H1 (cell line): ENCODE data around the gene CROCC2. TPM values are rescaled to one million over a fixed set of nuclear protein-coding genes. Genes with fewer than 3 reads are reported as not detected.

ENCODE experiments used
- CTCF ChIA-PET: fragments of 300-600 bp; sonication (Branson Sonifier 250); formaldehyde crosslinking; loops from one replicate; lab custom pipeline; 2021; ENCODE audit not compliant: partially characterized antibody; lab: Charles Lee
- POLR2A ChIA-PET: fragments of 300-600 bp; sonication (Branson Sonifier 250); formaldehyde crosslinking; loops from one replicate; lab custom pipeline; 2021; ENCODE audit warnings: inconsistent platforms; ENCODE audit not compliant: partially characterized antibody; lab: Charles Lee
- DNase-seq, 2 experiments: peaks; one replicate each; pipeline versions ENCODE4 v3.0.0 to v3.0.0-alpha.2; 2010 to 2022; ENCODE audit warnings: low spot score in 2 of 2, low read depth in 1 of 2, mixed read lengths in 1 of 2
- FAIRE-seq: peaks from 2 replicates; lab custom pipeline; 2011; peaks lifted over from hg19 to GRCh38; lab: Jason Lieb, UNC
- H2AFZ ChIP-seq: 2 replicates; pipeline ENCODE4 v1.8.1; 2012; ENCODE audit warnings: low read length, inconsistent platforms
- H2AK5ac ChIP-seq: 2 replicates; pipeline ENCODE4 v1.6.1; 2013; ENCODE audit warnings: low read depth, low read length
- H2BK120ac ChIP-seq: replicated peaks from 2 replicates; pipeline ENCODE3; 2013; ENCODE audit warnings: low read depth, low read length, inconsistent platforms
- H2BK12ac ChIP-seq: 2 replicates; pipeline ENCODE4 v1.6.1; 2013; ENCODE audit warnings: low read depth, low read length
- H2BK15ac ChIP-seq: 2 replicates; pipeline ENCODE4 v1.6.1; 2013; ENCODE audit warnings: low read length
- H2BK20ac ChIP-seq: 2 replicates; pipeline ENCODE4 v1.6.1; 2013; ENCODE audit warnings: low read length
- H2BK5ac ChIP-seq: 2 replicates; pipeline ENCODE4 v1.6.1; 2013; ENCODE audit warnings: low read depth, low read length
- H3K14ac ChIP-seq: 2 replicates; pipeline ENCODE4 v1.6.1; 2013; ENCODE audit warnings: inconsistent platforms; ENCODE audit not compliant: insufficient read length
- H3K18ac ChIP-seq: 2 replicates; pipeline ENCODE4 v1.6.1; 2013; ENCODE audit warnings: low read length; ENCODE audit errors: extremely low read depth
- H3K23ac ChIP-seq: 2 replicates; pipeline ENCODE4 v1.6.1; 2013; ENCODE audit warnings: inconsistent platforms; ENCODE audit not compliant: insufficient read length
- H3K23me2 ChIP-seq: 2 replicates; pipeline ENCODE4 v1.6.1; 2013; ENCODE audit warnings: low read depth, low read length
- H3K27ac ChIP-seq: 2 replicates; pipeline ENCODE4 v1.6.1; 2011; ENCODE audit warnings: low read depth, low read length, inconsistent platforms
- H3K27me3 ChIP-seq, 4 experiments: replicated peaks in 1 of 4; 1 replicate in 1 of 4; 2 replicates in 3 of 4; pipeline versions ENCODE4 v1.6.1 to v1.8.1; 2011 to 2013; ENCODE audit warnings: low read length in 3 of 4, mild to moderate bottlenecking in 3 of 4, inconsistent platforms in 2 of 4, mixed read lengths in 2 of 4, moderate library complexity in 1 of 4; ENCODE audit not compliant: control insufficient read depth in 3 of 4, insufficient read depth in 3 of 4; ENCODE audit errors: extremely low read depth in 1 of 4
- H3K36me3 ChIP-seq, 4 experiments: 2 replicates each; pipeline versions ENCODE4 v1.6.1 to v1.8.1; 2011 to 2013; ENCODE audit warnings: mild to moderate bottlenecking in 4 of 4, low read length in 3 of 4, moderate library complexity in 2 of 4, control low read depth in 1 of 4, inconsistent platforms in 1 of 4; ENCODE audit not compliant: insufficient read depth in 4 of 4, control insufficient read depth in 2 of 4
- H3K4ac ChIP-seq: replicated peaks from 2 replicates; pipeline ENCODE3; 2013; ENCODE audit warnings: low read length, low read depth, mixed read lengths, inconsistent platforms; ENCODE audit not compliant: insufficient read length
- H3K4me1 ChIP-seq, 4 experiments: replicated peaks in 1 of 4; 1 replicate in 1 of 4; 2 replicates in 3 of 4; pipeline versions ENCODE4 v1.6.1 to v1.8.1; 2011 to 2013; ENCODE audit warnings: low read length in 3 of 4, inconsistent platforms in 2 of 4, mixed read lengths in 1 of 4; ENCODE audit not compliant: insufficient read depth in 4 of 4, control insufficient read depth in 3 of 4
- H3K4me2 ChIP-seq, 2 experiments: 2 replicates each; pipeline versions ENCODE4 v1.6.1 to v1.8.1; 2011 to 2013; ENCODE audit warnings: low read depth in 2 of 2, low read length in 2 of 2, control low read depth in 1 of 2, inconsistent platforms in 1 of 2, mild to moderate bottlenecking in 1 of 2; ENCODE audit not compliant: insufficient read depth in 1 of 2
- H3K4me3 ChIP-seq, 4 experiments: fragments of 200-600, 300-600 bp in 1 of 4; sonication (generic), shearing (Covaris generic), sonication (Bioruptor Twin) in 1 of 4; 2 replicates each; pipeline versions ENCODE4 v1.5.1 to v1.8.1; 2011 to 2016; ENCODE audit warnings: low read length in 4 of 4, low read depth in 3 of 4, control low read depth in 2 of 4, inconsistent platforms in 2 of 4, mild to moderate bottlenecking in 2 of 4, mixed read lengths in 1 of 4, moderate library complexity in 1 of 4; ENCODE audit not compliant: insufficient read depth in 2 of 4; ENCODE audit errors: extremely low read depth in 1 of 4
- H3K56ac ChIP-seq: replicated peaks from 2 replicates; pipeline ENCODE3; 2013; ENCODE audit warnings: low read depth, mild to moderate bottlenecking, mixed read lengths, low read length, inconsistent platforms; ENCODE audit not compliant: insufficient read length
- H3K79me1 ChIP-seq: 2 replicates; pipeline ENCODE4 v1.6.1; 2013; ENCODE audit warnings: low read depth, low read length, control low read depth
- H3K79me2 ChIP-seq, 2 experiments: 2 replicates each; pipeline versions ENCODE4 v1.6.1 to v1.8.1; 2012 to 2013; ENCODE audit warnings: low read length in 2 of 2, mild to moderate bottlenecking in 2 of 2, inconsistent platforms in 1 of 2; ENCODE audit not compliant: insufficient read depth in 2 of 2, control insufficient read depth in 1 of 2
- H3K9ac ChIP-seq, 4 experiments: replicated peaks in 1 of 4; 1 replicate in 1 of 4; 2 replicates in 3 of 4; pipeline versions ENCODE4 v1.6.1 to v1.8.1; 2011 to 2013; ENCODE audit warnings: low read depth in 3 of 4, low read length in 3 of 4, control low read depth in 2 of 4, mild to moderate bottlenecking in 2 of 4, moderate library complexity in 2 of 4, inconsistent platforms in 1 of 4; ENCODE audit errors: extremely low read depth in 1 of 4
- H3K9me3 ChIP-seq, 2 experiments: 2 replicates each; pipeline versions ENCODE4 v1.6.1 to v1.8.1; 2012 to 2013; ENCODE audit warnings: mild to moderate bottlenecking in 2 of 2, moderate library complexity in 2 of 2, control low read depth in 1 of 2, inconsistent platforms in 1 of 2, low read depth in 1 of 2, low read length in 1 of 2, mixed read lengths in 1 of 2; ENCODE audit not compliant: insufficient read depth in 2 of 2
- H4K20me1 ChIP-seq, 2 experiments: replicated peaks in 1 of 2; 2 replicates each; pipeline versions ENCODE3 to v1.8.1; 2011 to 2013; ENCODE audit warnings: inconsistent platforms in 2 of 2, low read length in 2 of 2, mild to moderate bottlenecking in 1 of 2; ENCODE audit not compliant: insufficient read depth in 2 of 2, control insufficient read depth in 1 of 2
- H4K5ac ChIP-seq: 2 replicates; pipeline ENCODE4 v1.6.1; 2013; ENCODE audit warnings: low read length, low read depth, mixed read lengths, inconsistent platforms; ENCODE audit not compliant: insufficient read length
- H4K8ac ChIP-seq: 2 replicates; pipeline ENCODE4 v1.8.0; 2013; ENCODE audit warnings: mild to moderate bottlenecking, moderate library complexity, low read length, inconsistent platforms; ENCODE audit not compliant: insufficient read depth; ENCODE audit errors: extremely low read depth
- H4K91ac ChIP-seq: replicated peaks from 2 replicates; pipeline ENCODE3; 2013; ENCODE audit warnings: low read length, mixed read lengths, inconsistent platforms; ENCODE audit not compliant: insufficient read length
- ASH2L ChIP-seq: fragments of 200-600, 300-600 bp; sonication (generic); IDR thresholded peaks from one replicate; pipeline ENCODE4 v1.7.1; 2017; ENCODE audit warnings: low read length
- CHD1 ChIP-seq: IDR thresholded peaks from 2 replicates; pipeline ENCODE4 v1.6.1; 2012; ENCODE audit warnings: low read depth, low read length, improper control_type of control experiment
- HDAC2 ChIP-seq, 2 experiments: fragments of 300-600 bp in 1 of 2; sonication (generic) in 1 of 2; IDR thresholded peaks; 2 replicates each; pipeline ENCODE4 v1.6.1; 2011 to 2012; ENCODE audit warnings: low read depth in 2 of 2, low read length in 2 of 2, mild to moderate bottlenecking in 2 of 2, moderate library complexity in 2 of 2, borderline replicate concordance in 1 of 2, inconsistent platforms in 1 of 2
- HDAC6 ChIP-seq: IDR thresholded peaks from one replicate; pipeline ENCODE4 v1.7.1; 2012; ENCODE audit warnings: low read depth, mild to moderate bottlenecking, inconsistent platforms, low read length, moderate library complexity
- MAX ChIP-seq: IDR thresholded peaks from 2 replicates; pipeline ENCODE4 v1.6.1; 2012; ENCODE audit warnings: inconsistent platforms
- POLR2AphosphoS5 ChIP-seq: IDR thresholded peaks from 2 replicates; pipeline ENCODE4 v1.6.1; 2011; ENCODE audit warnings: low read depth, low read length
- RBBP5 ChIP-seq: IDR thresholded peaks from 2 replicates; pipeline ENCODE4 v1.7.1; 2012; ENCODE audit warnings: low read depth, mild to moderate bottlenecking, inconsistent platforms, low read length, moderate library complexity, borderline replicate concordance
- TAF1 ChIP-seq: IDR thresholded peaks from 2 replicates; pipeline ENCODE4 v1.6.1; 2011; ENCODE audit warnings: mild to moderate bottlenecking, low read depth, low read length
- TCF12 ChIP-seq: IDR thresholded peaks from 2 replicates; pipeline ENCODE4 v1.6.1; 2011; ENCODE audit warnings: low read depth, mild to moderate bottlenecking, low read length
- TEAD4 ChIP-seq: IDR thresholded peaks from 2 replicates; pipeline ENCODE4 v1.6.1; 2012; ENCODE audit warnings: low read depth, low read length, inconsistent platforms, mixed read lengths
- USF2 ChIP-seq: IDR thresholded peaks from 2 replicates; pipeline ENCODE4 v1.6.1; 2011; ENCODE audit warnings: low read length, improper control_type of control experiment
- WGBS, 2 experiments: shearing (Covaris generic) in 1 of 2; methylation state at CpG; one replicate each; pipeline versions ENCODE4 v1.1.6 to v1.1.7; 2013 to 2015; ENCODE audit warnings: low lambda C conversion rate in 2 of 2, mixed read lengths in 2 of 2, inconsistent platforms in 1 of 2, low coverage in 1 of 2, missing lambda C conversion rate in 1 of 2; ENCODE audit not compliant: insufficient replicate concordance in 2 of 2, insufficient coverage in 1 of 2, insufficient read length in 1 of 2; ENCODE audit errors: extremely low coverage in 1 of 2, missing lambda C conversion rate in 1 of 2; 5-methylcytosine and 5-hydroxymethylcytosine counted together
- polyA plus RNA-seq, 7 experiments: library from polyadenylated mRNA; depleted of rRNA in 3 of 7; stranded (reverse) in 5 of 7; unstranded in 2 of 7; fragments of >200 nt in 5 of 7; fragments of 200-250 nt in 2 of 7; gene quantifications; 1 replicate in 5 of 7; 2 replicates in 1 of 7; 4 replicates in 1 of 7; pipeline versions ENCODE4 v1.2.1 to v1.2.3, GENCODE V29; 2011 to 2013; ENCODE audit warnings: missing spikeins in 2 of 7, mixed read lengths in 2 of 7
- total RNA-seq: library from RNA; stranded (reverse); fragmentation: NEBNext Ultra II Directional; extraction: Animal tissue kit (Norgen Biotek cat#: 25700); gene quantifications from 2 replicates; pipeline ENCODE4 v1.2.1, GENCODE V29; 2021

Gene CROCC2
- total and polyA plus RNA-seq, 2 of the 8 experiments (the other 6 are each of a cell fraction or from before 2014, with no cell fraction given): not detected

GRCh38 chr2:240999873-241000541 is 93.9 kb downstream of the CROCC2 start:
- H3K79me1 ChIP-seq: no peaks in the 10 kb centered on the region
- H3K9ac ChIP-seq: no peak overlapping the region
- no peak overlapping the region for H3K18ac ChIP-seq
- no peak overlapping the region for H3K4me3 ChIP-seq
- H3K14ac ChIP-seq: no peak overlapping the region
- peaks cover 0 to 6% (median 2%) of the 10 kb centered on the region in 4 experiments; a peak in 3 of 7 replicates for H3K4me1 ChIP-seq
- H3K9me3 ChIP-seq: peaks cover 9 to 11% of the 10 kb centered on the region in 2 experiments
- POLR2A ChIA-PET: interaction anchor here (0.7 to 2.5 kb wide), 2 partner anchors 10 to 45 kb away, joined by 3 to 7 read pairs; no protein-coding TSS in a partner anchor
- peaks cover 5 to 27% (median 15%) of the 10 kb centered on the region in 4 experiments for H3K27me3 ChIP-seq
- peaks cover 4% of the 10 kb centered on the region; the same call in 1 of the 2 replicates for H3K23me2 ChIP-seq
- H2BK5ac ChIP-seq: no peak overlapping the region
- H4K91ac ChIP-seq: no peak overlapping the region
- no peaks in the 10 kb centered on the region for H3K36me3 ChIP-seq
- no peak overlapping the region for H2BK20ac ChIP-seq
- no peaks in the 10 kb centered on the region for H3K79me2 ChIP-seq
- H2AFZ ChIP-seq: no peak overlapping the region
- DNase-seq (no peak), FAIRE-seq (no peak)
- no peak overlapping the region for H2BK120ac ChIP-seq
- peak overlapping the region; percentile 72; the same call in 1 of the 2 replicates for H2BK15ac ChIP-seq
- no peak overlapping the region; the same call in 1 of the 2 replicates for H4K8ac ChIP-seq
- no peak overlapping the region for H3K27ac ChIP-seq
- peak overlapping the region; percentile 75; the same call in 1 of the 2 replicates for H2BK12ac ChIP-seq
- H3K4me2 ChIP-seq: peak overlapping the region in 1 of 2 experiments; percentile 56; a peak in 2 of 4 replicates
- H2AK5ac ChIP-seq: peak overlapping the region; percentile 75; the same call in 1 of the 2 replicates
- H4K5ac ChIP-seq: no peak overlapping the region
- no peak overlapping the region for H3K23ac ChIP-seq
- H4K20me1 ChIP-seq: peaks cover 0 to 7% of the 10 kb centered on the region in 2 experiments
- WGBS, 2 experiments: 87% methylated on average over 19 of the region's 19 CpGs; no CpG with 5 or more reads in 1 of the 2 experiments
- peak overlapping the region; percentile 91 for H3K4ac ChIP-seq
- CTCF ChIA-PET: interaction anchor here (2.8 to 3.1 kb wide), 3 partner anchors 9 to 17 kb away, joined by 11 to 16 read pairs (median 14); no protein-coding TSS in a partner anchor
- H3K56ac ChIP-seq: no peak overlapping the region
- TF ChIP-seq CHD1: no peak
- TF ChIP-seq ASH2L: no peak
- TF ChIP-seq RBBP5: no peak
- TF ChIP-seq HDAC6: no peak
- no peak for TF ChIP-seq HDAC2 (IDR thresholded peaks at IDR 0.05; ENCODE audit: borderline replicate concordance in 1 of 2, low read depth in 2 of 2, low read length in 2 of 2)
- no peak for TF ChIP-seq TAF1
- TF ChIP-seq USF2: no peak
- no peak for TF ChIP-seq POLR2AphosphoS5
- no peak for TF ChIP-seq MAX
- no peak for TF ChIP-seq TEAD4
- TF ChIP-seq TCF12: no peak
